Suppressor macrophage treated with lipopolysaccharide for 1 hour (primary cell): ENCODE results near the gene SH2B2.
A peak's percentile ranks its signal among the peaks of the same experiment; 100 is the strongest.
"Not testable (repeated sequence)": the region's sequence is repeated elsewhere in the genome, so short reads cannot be mapped to it uniquely, and the experiment has no call there.

ENCODE experiments used
- DNase-seq, 3 donors: peaks; one replicate each; pipeline ENCODE4 v3.0.0-alpha.2; 2020 to 2022

Gene SH2B2

GRCh38 chr7:102306916-102307677 lies 20.4 kb downstream of the SH2B2 start:
- DNase-seq: peak; percentile 78 to 88 (median 88)

- DNase-seq: no peak
Measured at GRCh38 chr7:102310414-102310815, 23.7 kb downstream of the SH2B2 start.

- no peak for DNase-seq
Measured at GRCh38 chr7:102312317-102312716, 25.6 kb downstream of the SH2B2 start.

- DNase-seq: no peak
Measured at GRCh38 chr7:102313997-102314780, 27.5 kb downstream of the SH2B2 start.

- no peak for DNase-seq
Measured at GRCh38 chr7:102317231-102318059, 30.8 kb downstream of the SH2B2 start.

GRCh38 chr7:102318482-102318971 lies 31.9 kb downstream of the SH2B2 start:
- DNase-seq: no peak

- peak in 1 of 3 donors; percentile 15 for DNase-seq
Measured at GRCh38 chr7:102319671-102320070, 33.0 kb downstream of the SH2B2 start.

- peak in 1 of 3 donors; percentile 14 for DNase-seq
Measured at GRCh38 chr7:102320181-102320580, 33.5 kb downstream of the SH2B2 start.

GRCh38 chr7:102320601-102321350 lies 34.1 kb downstream of the SH2B2 start:
- peak in 1 of 3 donors; percentile 9 for DNase-seq

GRCh38 chr7:102321351-102322201 lies 34.9 kb downstream of the SH2B2 start:
- DNase-seq: peak; percentile 10 to 31 (median 28)

GRCh38 chr7:102322202-102322715 lies 35.6 kb downstream of the SH2B2 start:
- peak in 1 of 3 donors; percentile 14 for DNase-seq

GRCh38 chr7:102323914-102324195 lies 37.2 kb downstream of the SH2B2 start:
- peak in 1 of 3 donors; percentile 2 for DNase-seq

- DNase-seq: not testable (repeated sequence)
Measured at GRCh38 chr7:102325106-102325505, 38.4 kb downstream of the SH2B2 start.

- peak in 1 of 3 donors; percentile 7 for DNase-seq
Measured at GRCh38 chr7:102326157-102326889, 39.7 kb downstream of the SH2B2 start.

GRCh38 chr7:102327183-102327582 lies 40.5 kb downstream of the SH2B2 start:
- peak in 1 of 3 donors; percentile 9 for DNase-seq

GRCh38 chr7:102328863-102329262 lies 42.2 kb downstream of the SH2B2 start:
- DNase-seq: not testable (repeated sequence)

- not testable (repeated sequence) for DNase-seq
Measured at GRCh38 chr7:102329366-102329765, 42.7 kb downstream of the SH2B2 start.

GRCh38 chr7:102330666-102331460 lies 44.2 kb downstream of the SH2B2 start:
- peak in 1 of 3 donors; percentile 10 for DNase-seq

GRCh38 chr7:102335574-102335973 lies 48.9 kb downstream of the SH2B2 start:
- not testable (repeated sequence) for DNase-seq
